ENCODE measurements around the gene SIGLEC6.

Gene SIGLEC6

GRCh38 chr19:51548213-51548651 is 16.8 kb upstream of the SIGLEC6 start:
- DNase-seq = no peak

DNA sequence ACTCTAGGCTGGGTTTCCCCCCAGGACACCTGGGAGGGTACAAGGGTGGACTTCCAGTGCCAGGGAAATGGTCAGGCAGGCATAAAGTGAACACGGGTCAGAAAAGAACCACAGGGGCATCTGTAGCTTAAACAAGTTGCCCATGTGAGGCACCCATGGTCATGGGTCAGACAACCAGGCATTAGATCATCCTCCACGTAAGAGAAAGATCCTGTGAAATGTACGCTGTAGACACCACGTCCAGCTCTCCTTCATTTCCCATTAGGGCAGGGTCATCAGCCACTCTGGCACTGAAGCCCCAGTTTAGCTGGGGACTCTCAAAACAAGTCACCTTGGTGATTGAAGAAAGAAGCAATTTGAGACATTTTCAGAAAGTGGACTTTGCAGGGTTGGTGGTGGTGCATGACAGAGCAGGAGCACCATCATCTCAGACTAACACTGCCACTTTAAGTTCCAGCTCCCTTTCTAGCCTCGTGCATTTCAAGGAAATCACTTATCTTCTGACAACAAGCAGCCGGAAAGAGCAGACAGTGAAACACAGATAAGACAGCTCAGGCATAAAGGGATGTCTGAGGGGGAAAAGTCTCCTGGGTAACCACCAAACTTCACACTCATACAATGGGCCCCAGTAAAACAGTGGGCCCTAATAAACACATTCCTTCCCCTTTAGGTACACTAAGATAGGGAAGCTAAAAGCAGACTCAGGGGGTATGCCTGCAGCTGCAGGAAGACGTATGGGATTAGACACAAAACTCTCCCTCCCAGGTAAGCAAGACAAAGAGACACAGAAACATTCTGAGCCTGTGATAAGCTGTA is 16.1 kb upstream of the SIGLEC6 start:
- peak in 1 of 2 donors; percentile 35 for DNase-seq

DNA sequence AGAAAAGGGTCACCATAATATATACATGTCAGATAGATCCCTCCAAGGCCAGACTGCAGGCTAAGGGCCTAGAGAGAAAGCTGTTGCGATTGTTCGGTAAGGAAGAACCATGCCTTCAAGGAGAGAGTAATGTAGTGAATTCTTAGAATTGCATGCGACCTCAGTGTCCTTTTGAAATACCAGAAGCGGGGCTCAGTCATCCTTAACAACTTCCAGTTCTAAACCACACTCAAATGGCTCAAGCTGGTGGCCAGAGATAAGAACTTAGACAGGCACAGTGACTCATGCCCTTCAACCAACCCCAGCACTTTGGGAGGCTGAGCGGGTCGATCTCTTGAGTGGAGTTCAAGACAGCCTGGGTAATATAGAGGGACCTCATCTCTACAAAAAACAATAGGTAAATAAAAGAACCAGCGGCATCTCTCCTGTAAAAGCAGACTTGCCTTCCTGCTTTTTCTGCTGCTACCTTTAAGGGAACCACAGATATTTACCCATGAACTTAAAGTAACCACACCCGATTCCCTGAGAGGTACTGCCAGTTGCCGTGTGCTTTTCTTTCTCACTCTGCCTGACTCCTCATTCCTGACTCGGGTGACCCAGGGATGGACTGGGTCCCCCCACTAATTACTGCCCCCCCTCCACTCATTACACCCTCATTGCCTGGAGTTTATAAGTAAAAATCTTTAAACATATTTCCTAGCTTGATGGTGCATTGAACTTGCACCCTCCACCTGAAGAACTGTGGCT is 15.4 kb upstream of the SIGLEC6 start:
- DNase-seq = peak; percentile 81

DNA sequence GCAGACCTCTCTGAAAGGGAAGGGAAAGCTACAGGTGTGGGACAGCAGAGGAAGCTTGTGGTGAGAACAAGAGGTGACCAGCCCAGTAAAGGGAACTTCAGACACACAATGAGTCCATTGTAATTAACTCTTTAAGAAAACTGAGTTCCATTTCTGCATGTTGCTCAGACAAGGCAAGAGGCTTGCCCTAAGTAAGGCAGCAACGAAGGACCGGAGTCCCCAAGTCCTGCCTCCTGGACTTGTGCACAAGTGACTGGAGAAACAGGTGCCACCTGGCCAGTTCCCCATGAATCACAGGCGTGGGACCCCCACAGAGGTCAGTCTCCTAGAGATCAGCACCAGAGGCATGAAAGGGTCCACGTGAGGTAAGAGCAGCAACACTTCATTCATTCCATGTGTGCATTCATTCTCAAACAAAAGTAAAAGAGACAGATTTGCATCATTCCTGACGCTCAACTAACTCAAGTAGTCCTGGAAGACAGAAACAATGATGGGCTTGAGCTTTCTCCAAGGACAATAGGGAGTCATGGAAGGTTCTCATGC is 14.7 kb upstream of the SIGLEC6 start:
- DNase-seq = no peak

GRCh38 chr19:51544038-51544437 is 12.6 kb upstream of the SIGLEC6 start:
- no peak for DNase-seq

DNA sequence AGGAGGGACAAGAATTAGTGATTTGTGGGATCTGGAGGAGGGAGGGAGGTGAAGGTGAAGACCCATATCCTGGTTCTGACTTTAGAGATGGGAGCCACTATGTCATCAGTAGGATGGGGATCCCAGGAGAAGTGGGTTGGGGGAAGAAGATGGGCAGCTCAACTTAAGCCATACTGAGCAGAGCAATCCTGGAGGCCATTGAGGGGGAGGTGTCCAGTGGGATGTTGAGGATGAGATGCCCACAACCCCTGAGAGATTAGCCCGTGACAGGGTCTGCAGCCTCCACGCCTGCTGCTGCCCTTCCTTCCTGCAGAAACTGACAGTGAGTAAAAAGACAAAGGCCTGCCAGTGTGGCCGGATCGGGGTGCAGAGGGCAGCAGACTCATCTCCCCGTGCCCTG is 11.2 kb upstream of the SIGLEC6 start:
- DNase-seq = no peak

DNA sequence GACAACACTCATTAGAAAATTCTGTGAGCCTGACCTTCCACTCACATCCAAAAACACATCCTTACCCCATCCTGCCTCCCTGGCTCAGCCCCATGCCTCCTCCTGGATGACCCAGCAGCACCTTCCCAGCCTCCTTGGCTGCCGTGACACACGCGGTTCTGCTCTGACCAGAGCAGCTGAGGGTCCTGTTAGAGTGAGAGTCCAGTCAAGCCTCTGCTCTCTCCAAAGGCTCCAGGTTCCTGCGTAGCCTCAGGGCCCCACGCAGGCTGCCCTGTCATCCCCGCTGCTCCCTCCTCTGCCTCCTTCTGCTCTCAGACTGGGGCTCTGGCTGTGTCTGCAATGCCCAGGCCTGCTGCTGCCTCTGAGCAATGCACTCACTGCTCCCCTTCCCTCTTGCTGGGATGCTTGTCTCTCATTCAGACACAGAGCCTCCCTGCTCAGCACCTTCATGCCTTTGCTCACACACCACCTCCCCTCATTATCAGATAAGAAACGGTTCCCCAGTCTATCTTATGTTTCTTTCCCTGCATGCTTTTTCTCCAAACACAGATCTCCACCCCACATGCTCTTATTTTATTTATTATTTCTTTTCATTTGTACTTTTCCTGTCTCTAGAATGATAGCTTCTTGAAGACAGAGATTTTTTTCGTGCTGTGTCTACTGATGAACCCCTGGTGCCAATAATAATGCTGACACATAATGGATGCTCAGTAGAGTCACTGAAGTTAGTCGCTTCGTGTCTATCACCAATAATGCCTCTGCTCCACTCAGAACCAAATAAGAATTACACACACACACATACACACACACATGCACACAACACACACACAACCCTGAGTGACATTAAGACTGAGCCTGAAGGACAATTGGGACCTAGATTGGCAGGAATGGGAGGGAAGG is 10.2 kb upstream of the SIGLEC6 start:
- DNase-seq = no peak

GRCh38 chr19:51539821-51540366 is 8.4 kb upstream of the SIGLEC6 start:
- DNase-seq = no peak

- no peak for DNase-seq
Measured at GRCh38 chr19:51535535-51535934, 4.1 kb upstream of the SIGLEC6 start.

DNA sequence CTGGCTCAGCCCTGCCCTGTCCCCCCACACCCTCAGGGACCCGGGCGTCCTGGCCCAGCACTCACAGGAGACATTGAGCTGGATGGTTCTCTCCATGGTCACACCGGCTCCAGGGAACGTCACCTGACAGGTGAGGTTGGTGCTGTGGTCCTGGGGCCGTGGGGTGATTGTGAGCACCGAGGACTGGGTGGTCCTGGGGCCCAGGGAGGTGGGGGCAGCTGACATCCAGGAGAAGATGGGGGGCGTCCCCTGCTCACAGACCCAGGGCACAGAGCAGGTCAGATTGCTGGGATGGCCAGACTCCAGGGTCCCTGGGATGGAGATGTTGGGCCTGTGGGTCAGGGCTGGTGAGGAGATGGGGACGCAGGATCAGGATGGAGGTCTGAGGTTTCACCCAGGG is 854 bp downstream of the SIGLEC6 start:
- no peak for DNase-seq

- DNase-seq = no peak
Measured at GRCh38 chr19:51529301-51529700, 2.2 kb downstream of the SIGLEC6 start.

- DNase-seq = no peak
Measured at GRCh38 chr19:51525651-51526050, 5.8 kb downstream of the SIGLEC6 start.

- DNase-seq = no peak
Measured at GRCh38 chr19:51524666-51525264, 6.7 kb downstream of the SIGLEC6 start.

DNA sequence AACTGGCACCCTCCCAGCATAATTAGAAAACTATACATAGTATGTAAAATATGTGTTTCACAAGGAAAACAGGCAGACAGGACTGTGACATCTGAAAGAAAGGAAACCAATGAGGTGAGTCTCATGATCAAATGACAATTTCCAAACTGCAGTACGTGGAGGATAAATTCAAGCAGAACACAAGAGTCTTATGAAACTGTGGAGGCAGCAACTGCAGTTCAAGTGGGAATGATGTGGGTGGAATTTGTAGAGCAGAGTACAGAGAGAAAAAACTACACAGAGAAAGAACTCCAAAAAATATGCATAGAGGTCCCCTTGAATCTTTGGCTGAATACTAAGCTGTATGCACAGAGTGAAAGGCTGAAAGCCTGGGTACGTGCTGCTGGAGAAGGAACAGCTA is 9.7 kb downstream of the SIGLEC6 start:
- DNase-seq = peak; percentile 34 to 66

DNA sequence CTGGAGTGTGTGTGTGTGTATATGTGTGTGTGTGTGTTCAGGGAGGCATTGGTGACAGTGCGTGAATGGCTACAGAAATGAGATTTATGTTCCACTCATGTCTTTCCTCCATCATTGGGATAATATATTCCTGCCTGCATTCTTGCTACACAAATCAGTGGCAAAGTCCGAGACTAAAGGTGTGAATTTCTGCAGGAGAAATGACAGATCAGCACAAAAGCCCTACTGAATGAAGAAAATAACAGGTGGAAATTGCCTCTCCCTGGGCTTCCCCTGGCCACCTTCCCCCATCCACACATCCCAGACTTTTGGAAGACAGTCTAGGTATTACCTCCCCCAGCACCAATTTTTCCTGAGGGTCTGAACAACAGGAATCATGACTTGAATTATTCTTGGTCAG is 10.1 kb downstream of the SIGLEC6 start:
- no peak for DNase-seq

- DNase-seq = peak; percentile 37 to 44
Measured at GRCh38 chr19:51520728-51521127, 10.7 kb downstream of the SIGLEC6 start.

- peak; percentile 75 to 85 for DNase-seq
Measured at GRCh38 chr19:51514866-51515481, 16.5 kb downstream of the SIGLEC6 start.

DNA sequence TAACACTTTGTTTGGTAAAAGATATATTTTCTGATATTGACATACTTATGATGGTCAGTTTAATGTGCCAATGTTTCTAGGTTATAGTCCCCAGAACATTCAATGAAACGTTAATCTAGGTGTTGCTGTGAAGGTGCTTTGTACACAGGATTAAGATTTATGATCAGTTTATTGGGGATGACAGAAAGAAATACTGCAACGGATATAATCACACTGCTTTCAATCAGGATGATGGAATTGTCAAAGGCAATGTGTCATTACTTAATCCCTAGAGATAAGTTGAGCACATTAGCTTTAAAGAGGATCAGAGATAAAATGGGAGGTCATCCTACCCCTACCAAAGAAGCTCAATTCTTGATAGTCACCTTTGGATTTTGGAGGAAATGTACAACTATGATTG is 17.5 kb downstream of the SIGLEC6 start:
- DNase-seq = no peak

DNA sequence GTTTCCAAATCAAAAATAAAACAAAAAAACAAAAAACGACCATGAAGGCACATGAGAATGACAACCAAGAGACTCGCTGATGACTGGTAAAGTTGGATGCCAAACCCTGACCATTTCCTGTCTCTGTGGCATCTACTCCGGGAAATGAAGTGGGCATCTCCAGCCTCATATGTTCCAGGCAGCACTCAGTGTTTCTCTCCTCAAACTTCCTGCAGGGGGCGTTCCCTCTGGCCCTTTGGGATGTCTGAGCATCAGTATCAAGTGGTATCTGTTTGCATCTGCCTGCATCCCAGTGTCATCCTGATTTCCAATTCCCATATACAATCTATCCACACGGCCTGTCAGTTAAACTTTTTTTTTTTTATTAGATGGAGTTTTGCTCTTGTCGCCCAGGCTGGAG is 20.1 kb downstream of the SIGLEC6 start:
- peak in 1 of 2 donors; percentile 39 for DNase-seq

- peak; percentile 27 to 48 for DNase-seq
Measured at GRCh38 chr19:51509823-51510660, 21.4 kb downstream of the SIGLEC6 start.

Measured in inflammatory macrophage (primary cell).